Measurements from ENCODE around the gene POPDC2. TPM values are rescaled to one million over a fixed set of nuclear protein-coding genes. Genes with fewer than 3 reads are reported as not detected.

POPDC2 gene
- total RNA-seq, 1 experiment from 2014 or later, result 0.48 TPM

GRCh38 chr3:119663885-119664284, 3.5 kb upstream of the POPDC2 start (continued):
- TF ChIP-seq FOXP1 (CRISPR knock-in tag; IDR thresholded peaks at IDR 0.05; ENCODE audit: borderline replicate concordance), result no peak
- TF ChIP-seq HMGA2 (CRISPR knock-in tag; IDR thresholded peaks at IDR 0.05), result no peak
- no peak for TF ChIP-seq TEAD4 (CRISPR knock-in tag; IDR thresholded peaks at IDR 0.05)
- no peak for TF ChIP-seq MYBL2 (CRISPR knock-in tag; IDR thresholded peaks at IDR 0.05)
- TF ChIP-seq ZMAT4 (CRISPR knock-in tag; IDR thresholded peaks at IDR 0.05), result no peak

- no peak overlapping the region for H3K4me3 Mint-ChIP-seq
- no peaks in the 10 kb centered on the region for H3K9me3 Mint-ChIP-seq
- CTCF ChIA-PET, result interaction anchor here (1.1 kb wide), 1 partner anchor 62 kb away, joined by 4 read pairs; no protein-coding TSS in a partner anchor
- H3K4me1 Mint-ChIP-seq, result no peaks in the 10 kb centered on the region
- H3K27ac Mint-ChIP-seq, result no peak overlapping the region
- H3K27me3 Mint-ChIP-seq (ENCODE audit: low read depth), result no peaks in the 10 kb centered on the region
- no peak for DNase-seq (ENCODE audit: low spot score)
- TF ChIP-seq IRF1 (CRISPR knock-in tag; IDR thresholded peaks at IDR 0.05) (no peak), STAT6 (CRISPR knock-in tag; conservative IDR thresholded peaks at IDR 0.05; ENCODE audit: low read depth) (no peak), ATF3 (CRISPR knock-in tag; conservative IDR thresholded peaks at IDR 0.05) (no peak), MAX (CRISPR knock-in tag; IDR thresholded peaks at IDR 0.05) (no peak), SMAD3 (CRISPR knock-in tag; IDR thresholded peaks at IDR 0.05; ENCODE audit: borderline replicate concordance) (no peak), TP53 (CRISPR knock-in tag; IDR thresholded peaks at IDR 0.05) (no peak)
- no peaks in the 10 kb centered on the region for H3K36me3 Mint-ChIP-seq
- ATAC-seq, result no peak
- POLR2A ChIA-PET, result interaction anchor here (1.1 kb wide), 1 partner anchor 10 kb away, joined by 3 read pairs; no protein-coding TSS in a partner anchor
Observed at GRCh38 chr3:119662604-119663373, 2.4 kb upstream of the POPDC2 start.

GRCh38 chr3:119659606-119660291, 640 bp downstream of the POPDC2 start:
- Mint-ChIP-seq H3K4me1 (peaks cover 3% of the 10 kb centered on the region; the same call in 1 of the 2 replicates), H3K9me3 (no peaks in the 10 kb centered on the region), H3K36me3 (no peaks in the 10 kb centered on the region), H3K27ac (no peak overlapping the region), H3K27me3 (ENCODE audit: low read depth) (no peaks in the 10 kb centered on the region), H3K4me3 (no peak overlapping the region)
- DNase-seq (ENCODE audit: low spot score), result no peak
- CTCF ChIA-PET, result interaction anchor here (0.6 to 1.4 kb wide), 2 partner anchors 22 to 59 kb away, joined by 3 to 5 read pairs; no protein-coding TSS in a partner anchor
- no peak for ATAC-seq
- POLR2A ChIA-PET, result no interaction called here
- no peak for TF ChIP-seq ZNF121 (CRISPR knock-in tag; IDR thresholded peaks at IDR 0.05)
- no peak for TF ChIP-seq ZNF416 (CRISPR knock-in tag; IDR thresholded peaks at IDR 0.05)
- TF ChIP-seq ZNF671 (CRISPR knock-in tag; IDR thresholded peaks at IDR 0.05), result no peak
- no peak for TF ChIP-seq MLX (CRISPR knock-in tag; IDR thresholded peaks at IDR 0.05)
- no peak for TF ChIP-seq ZNF532 (CRISPR knock-in tag; IDR thresholded peaks at IDR 0.05; ENCODE audit: borderline replicate concordance)
- no peak for TF ChIP-seq PRDM15 (CRISPR knock-in tag; IDR thresholded peaks at IDR 0.05)
- no peak for TF ChIP-seq ESRRA (CRISPR knock-in tag; IDR thresholded peaks at IDR 0.05; ENCODE audit: borderline replicate concordance)
